HG02798 (cell line): Measurements from ENCODE around the gene CHRD.
"Not testable (repeated sequence)": the region's sequence is repeated elsewhere in the genome, so short reads cannot be mapped to it uniquely, and the experiment has no call there.

Experiments used
- ATAC-seq: cut with Tn5 transposase; IDR thresholded peaks from one replicate; pipeline ENCODE4 v1.9.1; 2021; ENCODE audit warnings: mild to moderate bottlenecking; ENCODE audit not compliant: unreplicated experiment, poor library complexity

The CHRD gene

DNA sequence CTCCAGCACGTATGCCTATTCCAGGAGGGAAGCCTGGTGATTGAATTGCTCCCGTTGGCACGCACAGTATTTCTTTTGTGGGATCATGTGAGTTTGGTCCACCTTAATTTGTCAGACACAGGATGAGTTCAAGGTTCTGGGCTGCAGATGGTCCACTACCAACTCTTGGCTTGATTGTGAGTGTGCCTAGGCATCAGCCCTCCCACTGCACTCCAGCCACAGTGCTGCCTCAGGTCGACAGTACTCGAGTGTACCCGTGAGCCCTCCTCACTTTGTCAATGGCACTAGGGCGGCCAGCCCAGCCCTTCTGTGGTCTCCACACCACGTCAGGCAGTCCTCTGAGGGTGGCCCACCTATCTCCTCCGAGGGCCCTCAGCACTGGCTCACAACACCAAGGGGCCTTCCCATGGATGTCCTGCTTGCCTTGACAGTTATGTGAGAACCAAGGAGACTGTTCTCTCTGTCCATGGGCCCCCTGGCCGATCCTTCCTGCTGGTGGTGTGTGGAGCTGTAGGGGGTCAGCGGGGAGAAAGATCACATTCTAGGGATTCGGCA, 30.2 kb downstream of the CHRD start:
- ATAC-seq: no peak

DNA sequence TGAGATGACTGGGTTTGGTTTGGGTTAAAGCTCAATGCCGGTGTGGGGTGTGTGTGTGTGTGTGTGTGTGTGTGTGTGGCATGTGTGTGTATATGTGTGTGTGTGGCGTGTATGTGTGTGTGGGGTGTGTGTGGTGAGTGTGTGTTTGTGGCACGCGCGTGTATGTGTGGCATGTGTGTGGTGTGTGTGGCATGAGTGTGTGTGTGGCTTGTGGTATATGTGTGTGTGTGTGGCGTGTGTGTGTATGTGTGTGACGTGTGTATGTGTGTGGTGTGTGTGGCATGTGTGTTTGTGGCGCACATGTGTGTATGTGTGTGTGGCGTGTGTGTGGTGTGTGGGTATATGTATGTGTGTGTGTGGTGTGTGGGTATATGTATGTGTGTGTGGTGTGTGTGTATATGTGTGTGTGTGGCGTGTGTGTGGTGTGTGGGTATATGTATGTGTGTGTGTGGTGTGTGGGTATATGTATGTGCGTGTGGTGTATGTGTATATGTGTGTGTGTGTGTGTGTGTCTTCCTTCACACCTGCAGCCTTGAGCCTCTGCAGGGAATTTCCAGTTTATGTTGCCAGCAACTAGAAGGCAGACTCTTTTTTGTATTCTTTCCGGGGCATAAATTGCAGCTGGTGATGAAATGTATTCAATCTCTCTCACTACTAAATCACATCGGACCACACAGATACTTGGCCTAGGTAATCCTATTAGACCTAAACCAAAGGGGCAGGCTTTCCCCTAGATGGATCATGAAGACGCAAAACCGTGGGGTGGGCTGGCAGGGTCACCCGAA, 34.8 kb downstream of the CHRD start:
- ATAC-seq: no peak

DNA sequence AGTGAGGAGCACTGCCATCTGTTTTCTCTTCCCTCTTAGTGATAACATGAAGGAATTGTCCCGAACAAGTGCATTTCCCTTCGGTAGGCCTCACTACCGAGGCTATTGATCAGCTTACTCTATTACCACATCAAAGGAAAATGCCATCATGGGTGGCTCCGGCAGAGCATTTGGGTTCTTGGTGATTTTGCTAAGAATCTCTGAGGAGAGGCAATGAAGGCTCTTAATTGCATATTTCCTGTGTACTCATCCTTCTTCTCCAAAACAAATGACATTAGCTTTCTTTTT, 35.3 kb downstream of the CHRD start:
- no peak for ATAC-seq

DNA sequence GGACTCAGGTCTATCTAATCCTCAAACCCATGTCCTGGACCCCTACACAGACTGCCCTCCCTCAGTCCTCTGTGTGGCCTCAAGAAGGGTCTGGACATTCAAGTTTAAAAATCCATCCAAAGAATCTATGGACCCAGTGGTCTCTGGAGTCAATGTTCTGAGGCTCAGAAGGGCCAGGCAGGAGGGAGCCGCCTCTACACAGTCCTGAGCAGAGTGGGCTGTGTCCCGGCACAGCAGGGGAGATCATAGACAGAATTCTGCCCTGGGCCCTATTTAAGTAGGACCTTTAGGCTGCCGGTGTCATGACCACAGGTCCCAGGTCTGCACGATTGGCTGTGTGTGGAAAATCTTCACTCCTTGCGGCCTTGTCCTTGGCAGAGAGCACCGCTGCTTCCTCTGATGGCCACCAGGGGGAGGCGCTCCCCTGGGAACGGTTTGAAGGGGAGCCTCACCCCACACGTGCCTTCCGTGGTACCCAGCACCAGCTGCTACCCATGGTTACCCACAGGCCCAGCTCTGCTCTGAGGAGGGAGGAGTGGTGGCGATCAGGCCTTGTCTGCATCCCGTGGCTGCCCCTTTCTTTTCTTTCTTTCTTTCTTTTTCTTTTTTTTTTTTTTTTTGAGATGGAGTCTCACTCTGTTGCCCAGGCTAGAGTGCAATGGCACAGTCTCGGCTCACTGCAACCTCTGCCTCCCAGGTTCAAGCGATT, 37.9 kb downstream of the CHRD start:
- ATAC-seq: peak; percentile 87

DNA sequence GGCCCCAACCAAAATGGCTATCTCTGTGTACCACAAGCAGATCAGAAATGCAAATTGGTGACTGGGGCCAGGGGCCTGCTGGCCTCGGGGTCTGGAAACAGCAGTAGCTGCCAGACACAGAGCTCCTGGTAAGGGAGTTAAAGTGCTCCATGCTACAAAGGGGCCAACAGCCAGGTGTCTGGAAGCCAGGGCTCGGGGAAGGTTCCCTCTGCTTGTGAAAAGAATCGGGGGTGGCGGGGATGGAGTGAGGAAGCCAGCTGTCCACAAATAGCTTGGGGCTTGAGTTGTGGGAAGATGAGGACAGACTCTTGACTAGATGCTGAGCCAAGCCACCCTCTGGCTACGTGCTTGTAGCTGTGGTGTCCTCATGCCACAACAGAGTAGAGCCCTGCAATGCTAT, 39.3 kb downstream of the CHRD start:
- no peak for ATAC-seq

DNA sequence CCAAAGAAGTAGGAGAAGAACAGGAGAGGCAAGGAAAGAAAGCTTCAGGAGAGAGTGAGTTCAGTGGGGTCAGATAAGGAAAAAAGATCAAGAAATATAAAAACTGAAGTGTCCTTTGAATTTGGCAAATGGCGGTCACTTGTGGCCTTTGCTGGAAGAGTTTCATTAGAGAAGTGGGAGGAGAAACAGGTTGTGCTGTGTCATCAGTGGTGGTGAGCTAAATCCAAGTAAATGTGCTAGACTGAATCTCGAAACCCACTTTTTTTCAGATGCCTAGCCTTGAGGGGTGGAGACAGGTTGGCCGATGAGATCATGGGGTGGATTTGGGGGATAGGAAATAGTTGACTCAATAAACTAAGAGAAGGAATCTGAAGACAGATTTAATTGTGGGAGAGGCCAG, 43.7 kb downstream of the CHRD start:
- ATAC-seq: no peak

DNA sequence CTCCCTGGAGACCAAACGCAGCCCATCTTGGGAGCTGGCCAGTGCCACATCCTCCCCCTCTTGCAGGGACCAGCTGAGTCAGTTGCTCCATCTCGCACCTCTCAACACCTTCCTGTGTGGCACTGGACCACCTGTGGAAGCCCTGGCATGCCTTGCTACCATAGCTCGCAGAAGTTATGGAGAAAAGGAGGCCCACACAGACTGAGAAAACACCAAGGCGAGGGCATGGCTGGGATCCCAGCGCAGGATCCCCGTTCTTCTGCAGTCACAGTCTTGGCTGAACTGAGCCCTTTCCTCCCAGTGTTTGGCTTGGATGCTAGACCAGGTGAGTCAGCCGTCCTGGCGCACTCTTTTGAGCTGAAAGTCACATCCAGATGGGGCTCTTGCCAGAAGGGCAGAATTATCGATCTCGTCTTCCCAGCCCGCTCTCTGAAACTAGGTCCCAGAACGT, 46.9 kb downstream of the CHRD start:
- no peak for ATAC-seq

DNA sequence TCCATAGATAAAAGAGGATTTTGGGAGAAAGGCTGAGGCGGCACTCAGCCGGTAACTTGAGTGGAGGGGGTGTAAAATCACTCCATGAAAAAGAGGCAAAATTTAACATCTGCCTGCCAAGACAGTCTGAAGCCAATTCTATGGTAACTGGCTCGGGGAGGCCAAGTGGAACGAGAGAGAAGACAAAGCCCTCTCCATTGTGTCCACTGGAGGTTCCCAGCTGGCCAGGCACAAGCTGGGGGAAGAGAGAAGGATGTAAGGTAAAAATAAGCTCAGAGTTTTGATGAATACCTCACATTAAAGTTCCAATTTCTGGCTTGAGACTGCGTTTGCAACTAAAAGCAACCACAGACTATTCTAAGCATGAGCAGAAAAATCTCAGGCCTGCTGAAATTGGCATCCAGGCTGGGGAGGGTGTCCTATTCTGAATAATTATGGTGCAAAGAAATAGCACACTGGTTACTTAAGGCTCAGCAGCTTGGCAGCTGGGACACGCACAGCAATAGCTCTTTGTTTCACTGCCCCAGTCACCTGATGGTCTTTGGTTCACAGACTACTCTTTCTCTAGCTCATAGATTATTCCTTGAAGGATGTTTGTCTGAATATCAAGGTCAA, 48.8 kb downstream of the CHRD start:
- no peak for ATAC-seq

DNA sequence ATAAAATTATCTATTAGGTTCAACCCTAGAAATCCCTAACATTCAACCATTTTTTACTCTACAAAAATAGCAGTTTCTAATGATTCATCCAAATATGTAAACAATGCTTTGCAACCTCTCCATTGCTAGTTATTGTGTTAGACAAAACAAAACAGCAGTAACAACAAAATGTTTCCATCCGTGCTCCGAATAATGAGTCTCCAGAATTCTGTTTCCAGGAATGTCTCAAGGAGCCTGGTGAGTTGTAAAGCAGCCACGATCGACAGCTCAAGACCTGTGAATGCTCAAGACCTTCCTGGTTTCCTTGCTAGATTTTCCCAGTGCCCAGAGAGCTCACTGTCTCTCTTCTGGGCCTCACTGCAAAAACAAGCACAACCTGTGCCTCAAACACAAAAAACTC, 49.9 kb downstream of the CHRD start:
- ATAC-seq: no peak

DNA sequence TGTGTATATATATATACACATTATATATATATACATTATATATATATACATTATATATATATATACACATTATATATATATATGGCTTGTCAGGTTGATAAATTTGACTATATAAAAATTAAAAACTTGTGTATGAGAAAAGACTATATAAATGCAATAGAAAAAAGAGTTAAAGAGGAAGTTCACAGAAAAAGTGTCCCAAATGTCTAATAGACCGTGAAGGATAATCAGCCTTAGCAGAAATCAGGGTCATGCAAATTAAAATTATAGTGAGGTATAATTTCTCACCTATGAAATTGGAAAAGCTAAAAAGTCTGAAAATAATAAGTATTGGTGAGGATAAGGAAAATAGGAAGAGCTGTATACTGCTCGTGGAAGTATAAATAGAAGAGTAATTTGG, 51.1 kb downstream of the CHRD start:
- ATAC-seq: no peak

DNA sequence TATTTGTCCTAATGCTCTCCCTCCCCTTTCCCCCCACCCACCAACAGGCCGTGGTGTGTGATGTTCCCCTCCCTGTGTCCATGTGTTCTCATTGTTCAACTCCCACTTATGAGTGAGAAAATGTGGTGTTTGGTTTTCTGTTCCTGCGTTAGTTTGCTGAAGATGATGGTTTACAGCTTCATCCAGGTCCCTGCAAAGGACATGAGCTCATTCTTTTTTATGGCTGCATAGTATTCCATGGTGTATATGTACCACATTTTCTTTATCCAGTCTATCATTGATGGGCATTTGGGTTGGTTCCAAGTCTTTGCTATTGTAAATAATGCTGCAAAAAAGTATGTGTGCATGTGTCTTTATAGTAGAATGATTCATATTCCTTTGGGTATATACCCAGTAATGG, 53.3 kb downstream of the CHRD start:
- not testable (repeated sequence) for ATAC-seq

DNA sequence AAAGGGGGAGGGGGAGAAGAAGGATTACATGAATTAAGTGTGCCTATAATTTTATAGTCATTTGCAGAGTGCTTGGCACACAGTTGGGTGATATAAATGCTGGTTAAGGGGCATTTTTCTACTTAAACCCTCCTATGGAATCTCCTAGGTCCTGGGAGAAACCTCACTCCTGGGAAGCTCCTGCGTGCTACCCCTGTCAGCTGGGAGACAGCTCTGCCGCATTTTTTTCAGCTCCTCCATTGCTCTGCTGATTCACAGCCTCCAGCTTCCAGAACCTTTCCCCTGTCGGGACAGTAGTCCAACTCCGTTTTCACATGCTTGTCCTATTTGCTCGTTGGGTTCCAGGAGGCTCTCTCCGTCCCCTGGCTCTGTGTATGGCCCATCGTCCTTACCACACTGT, 59.2 kb downstream of the CHRD start:
- no peak for ATAC-seq
